Stimulated activated naive CD4-positive, alpha-beta T cell (primary cell): ENCODE data around the gene GINS2.

Experiments used
- DNase-seq, 6 experiments: peaks; one replicate each; lab custom pipeline; 2025; lab: John Stamatoyannopoulos, UW

Gene GINS2

DNA sequence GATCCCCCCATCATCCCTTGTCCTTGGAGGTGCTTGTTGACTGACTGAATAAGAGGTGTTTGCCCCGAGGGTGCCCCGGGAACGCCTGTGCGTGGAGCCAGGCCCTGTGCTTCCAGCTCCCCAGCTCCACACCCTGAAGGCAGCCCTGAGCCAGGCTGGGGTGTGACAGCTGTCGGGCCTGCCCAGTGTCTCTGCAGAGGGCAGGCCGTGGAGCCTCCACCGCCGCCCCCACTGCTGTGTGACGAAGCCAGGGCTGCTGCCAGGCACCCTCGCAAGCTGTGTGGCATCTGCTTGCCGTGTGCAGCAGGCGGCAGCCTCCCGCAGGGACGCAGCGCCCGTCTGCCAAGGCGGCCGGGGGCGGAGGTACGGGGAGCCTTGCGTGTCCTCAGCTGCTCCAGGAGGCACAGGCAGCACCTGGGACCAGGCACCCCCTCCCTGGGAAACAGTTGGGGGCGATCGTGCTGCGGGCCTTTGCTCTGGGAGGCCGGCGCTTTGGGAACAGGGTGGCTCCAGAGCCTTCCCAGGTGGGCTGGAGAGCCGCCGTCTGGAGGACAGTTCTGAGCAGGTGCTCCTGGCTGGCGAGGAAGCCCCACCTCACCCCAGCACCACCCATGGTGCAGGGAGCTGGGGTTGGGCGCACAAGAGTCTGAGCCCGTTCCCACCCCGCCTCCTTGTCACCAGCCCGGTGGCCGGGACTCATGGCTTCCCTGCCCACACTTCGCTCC, 49.1 kb downstream of the GINS2 start:
- DNase-seq: no peak

DNA sequence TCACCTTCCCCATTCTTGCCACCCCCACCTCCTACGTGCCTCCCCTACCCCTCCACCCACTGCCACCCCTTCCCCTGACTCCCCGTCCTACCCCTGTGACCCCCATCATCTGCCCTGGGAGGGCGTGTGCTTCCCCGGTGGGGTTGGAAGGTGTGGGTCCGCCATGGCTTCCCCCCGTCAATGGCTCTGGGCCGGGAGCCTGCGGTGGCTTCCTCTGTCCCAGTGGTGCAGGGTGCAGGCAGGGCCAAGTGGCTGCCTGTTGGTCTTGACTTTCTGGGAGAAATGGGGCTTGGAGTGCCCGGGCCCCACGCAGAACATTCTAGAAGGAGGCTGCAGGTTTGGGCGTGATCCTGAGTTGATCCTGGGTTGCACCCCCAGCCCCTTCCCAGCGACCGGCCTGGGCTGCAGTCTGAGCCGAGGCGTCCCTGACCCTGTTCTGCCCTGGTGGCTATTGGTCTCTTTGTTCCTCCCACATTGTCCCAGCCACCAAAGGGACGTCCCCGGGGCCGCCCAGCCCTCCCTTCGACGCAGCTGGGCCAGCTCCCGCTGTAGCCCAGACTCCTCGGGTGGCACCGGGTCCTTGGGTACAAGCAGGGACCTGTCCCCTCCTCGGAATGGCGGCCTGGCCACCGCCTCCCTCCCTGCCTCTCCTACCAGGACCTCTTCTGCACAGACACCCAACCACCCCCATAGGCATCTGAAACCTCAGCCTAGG, 49.9 kb downstream of the GINS2 start:
- no peak for DNase-seq

DNA sequence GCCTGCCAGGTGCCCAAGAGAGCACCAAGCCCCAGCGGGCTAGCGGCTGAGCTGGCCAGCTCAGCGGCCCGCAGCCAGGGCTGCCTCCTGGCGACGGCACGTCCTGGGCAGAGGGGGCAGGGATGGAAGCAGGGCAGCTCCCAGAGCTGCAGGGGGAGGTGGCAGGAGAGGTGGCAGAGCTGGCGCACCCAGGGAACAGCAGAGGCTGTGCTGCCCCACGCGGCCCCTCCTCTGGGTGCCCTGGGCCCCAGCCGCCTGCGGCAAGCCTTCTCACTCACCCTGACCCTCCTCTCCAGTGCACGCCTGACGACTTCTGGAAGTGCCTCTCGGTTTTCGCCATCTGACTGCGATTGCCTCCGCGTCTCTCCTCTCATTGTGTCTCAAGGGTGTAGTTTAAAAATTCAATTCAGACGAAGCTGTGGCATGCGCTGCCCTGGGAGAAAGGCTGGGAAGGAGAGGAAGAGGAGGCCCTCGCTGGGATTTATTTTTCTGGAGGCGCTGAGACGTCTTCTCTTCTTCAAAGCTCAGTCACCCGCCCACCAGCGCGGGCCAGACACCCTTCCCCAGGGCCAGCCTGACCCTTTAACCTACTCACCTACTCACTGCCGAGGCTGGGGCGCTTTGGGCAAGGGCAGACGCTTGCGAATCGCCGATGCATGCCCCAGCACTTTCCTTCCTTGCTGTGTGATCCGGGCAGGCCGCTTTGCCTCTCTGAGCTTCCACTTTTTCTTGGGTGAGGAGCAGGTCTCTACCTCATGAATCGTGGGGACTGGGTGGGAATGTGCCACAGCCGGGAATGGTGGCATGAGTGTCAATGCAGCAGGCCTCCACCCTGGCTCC, 50.7 kb downstream of the GINS2 start:
- DNase-seq: no peak

DNA sequence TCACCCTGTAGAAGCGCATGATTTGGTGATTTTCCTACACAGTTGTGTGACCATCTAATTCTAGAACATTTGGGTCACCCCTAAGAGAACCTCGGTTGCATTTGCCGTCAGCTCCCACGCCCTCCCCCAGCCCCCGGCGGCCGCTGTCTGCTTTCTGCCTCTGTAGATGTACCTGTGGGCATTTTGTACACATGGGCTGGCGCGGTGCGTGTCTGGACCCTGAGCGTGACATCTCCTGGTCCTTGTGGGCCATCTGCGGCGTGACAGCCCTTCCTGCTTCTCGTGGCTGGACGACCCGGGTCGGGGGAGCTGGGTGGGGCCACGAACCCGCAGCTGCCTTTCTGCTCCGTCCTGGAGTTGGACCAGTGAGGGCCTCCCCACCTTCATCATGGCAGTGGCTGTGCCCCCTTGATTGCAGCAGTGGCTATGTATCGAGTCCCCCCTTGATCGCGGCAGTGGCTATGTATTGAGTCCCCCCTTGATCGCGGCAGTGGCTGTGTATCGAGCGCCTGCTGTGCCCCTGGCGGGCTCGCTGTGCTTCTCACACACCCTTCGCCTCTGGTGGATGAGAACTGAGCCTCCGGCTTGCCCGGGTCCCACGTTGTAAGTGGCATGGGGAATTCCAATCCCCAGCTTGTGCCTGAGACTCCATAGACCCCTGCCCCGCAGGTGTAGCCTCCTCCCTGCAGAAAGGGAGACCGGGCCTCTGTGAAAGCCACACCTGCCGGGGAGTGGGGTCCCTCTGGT, 51.5 kb downstream of the GINS2 start:
- DNase-seq: no peak

DNA sequence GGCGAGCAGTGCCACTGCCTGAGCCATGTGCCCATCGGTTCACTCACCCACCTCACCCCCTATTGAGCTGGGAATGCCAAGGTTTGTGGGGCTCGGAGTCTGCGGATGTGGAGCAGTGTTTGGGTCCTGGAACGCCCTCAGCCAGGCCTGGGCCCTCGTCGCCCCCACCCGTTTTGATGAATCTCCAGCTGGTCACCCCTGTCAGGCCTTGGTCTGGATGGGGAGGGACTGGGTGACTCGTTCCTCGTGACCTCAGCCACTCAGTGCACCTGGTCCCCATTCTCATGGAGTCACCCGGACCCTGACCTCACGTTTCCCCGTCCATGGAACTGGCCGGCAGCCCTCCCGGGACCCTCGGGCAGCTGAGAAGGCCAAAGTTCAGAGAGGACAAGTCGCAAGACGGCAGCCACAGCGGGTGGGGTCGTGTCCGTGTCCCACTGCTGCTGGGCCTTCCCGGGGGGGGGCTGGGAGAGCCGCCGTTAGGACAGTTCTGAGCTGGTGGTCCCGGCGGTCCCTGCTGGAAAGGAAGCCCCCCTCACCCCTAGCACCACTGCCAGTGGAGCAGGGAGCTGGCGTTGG, 52.4 kb downstream of the GINS2 start:
- DNase-seq: no peak

DNA sequence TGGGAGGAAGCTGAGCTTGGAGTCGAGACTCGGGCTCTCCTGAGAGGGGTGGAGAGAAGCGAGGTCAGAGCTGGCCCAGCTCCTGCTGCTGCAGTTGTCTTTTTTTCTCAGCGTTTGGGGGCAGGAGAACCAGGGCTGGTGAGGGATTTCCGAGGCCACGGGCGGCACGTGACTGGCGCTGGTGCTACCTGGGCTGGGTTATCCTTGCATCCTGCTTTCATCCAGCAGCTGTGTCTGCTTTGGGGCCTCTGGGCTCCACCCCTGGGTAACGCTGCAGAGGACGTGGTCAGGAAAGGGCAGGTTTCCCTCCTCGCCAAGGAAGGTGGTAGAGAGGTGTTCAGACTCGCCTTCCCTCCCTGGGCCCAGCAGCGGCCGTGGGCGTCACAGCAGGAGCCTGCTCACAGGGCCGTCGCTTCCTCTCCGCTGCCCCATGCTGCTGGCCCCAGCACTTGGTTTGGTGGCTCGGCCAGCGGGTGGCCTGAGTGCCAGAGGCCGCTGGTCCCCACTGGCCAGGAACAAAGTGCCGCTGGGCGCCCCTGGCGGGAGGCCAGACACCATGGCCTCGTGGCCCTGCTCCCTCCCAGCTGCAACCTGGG, 53.1 kb downstream of the GINS2 start:
- no peak for DNase-seq

DNA sequence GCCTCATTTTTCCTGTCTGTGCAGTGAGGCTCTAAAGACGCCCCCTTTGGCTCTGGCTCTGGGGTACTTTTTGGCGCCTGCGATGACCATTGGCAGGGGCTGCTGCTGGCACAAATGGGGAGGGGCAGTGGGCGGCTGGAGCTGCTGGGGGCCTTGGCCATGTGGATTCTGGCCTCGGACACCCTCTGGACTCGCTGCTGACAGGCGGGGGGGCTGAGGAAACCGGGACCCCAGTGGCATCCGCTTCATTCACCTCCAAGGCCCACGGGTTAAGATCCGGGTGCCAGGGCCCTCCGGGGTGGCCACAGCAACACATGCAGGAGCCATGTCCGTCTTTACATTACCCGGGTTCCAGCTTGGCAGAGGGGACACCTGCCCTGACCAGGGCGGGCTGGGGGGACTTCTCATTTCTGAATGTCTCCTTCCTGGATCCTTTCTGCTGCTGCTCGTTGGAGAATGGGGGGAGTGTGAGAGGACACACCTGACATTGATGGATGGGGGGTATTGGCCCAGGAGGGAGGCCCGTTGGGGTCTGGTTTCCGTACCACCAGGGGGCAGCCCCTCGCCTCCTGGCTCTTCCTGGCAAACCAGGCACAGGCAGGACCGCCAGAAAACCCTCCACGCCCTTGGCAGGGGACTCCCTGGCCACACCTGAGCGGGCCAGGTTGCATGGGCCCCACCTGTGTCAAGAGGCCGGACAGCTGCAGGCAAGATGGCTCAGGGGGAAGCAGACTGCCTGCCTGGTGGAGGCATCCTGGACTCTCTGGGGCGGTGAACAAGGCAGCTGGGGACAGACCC, 53.8 kb downstream of the GINS2 start:
- DNase-seq: no peak

DNA sequence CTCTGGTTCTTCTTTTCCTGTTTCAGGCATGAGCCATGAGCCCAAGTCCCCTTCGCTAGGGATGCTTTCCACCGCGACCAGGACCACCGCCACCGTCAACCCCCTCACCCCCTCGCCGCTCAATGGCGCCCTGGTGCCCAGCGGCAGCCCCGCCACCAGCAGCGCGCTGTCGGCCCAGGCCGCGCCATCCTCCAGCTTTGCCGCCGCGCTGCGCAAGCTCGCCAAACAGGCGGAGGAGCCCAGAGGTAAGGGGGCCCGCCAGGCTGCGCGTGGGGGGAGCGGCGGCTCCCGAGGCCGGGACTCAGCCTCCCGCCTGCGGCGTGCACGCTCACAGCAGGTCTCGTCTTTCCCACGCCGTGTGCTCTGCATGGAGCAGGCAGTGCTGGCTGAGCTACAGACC, 54.9 kb downstream of the GINS2 start:
- DNase-seq: no peak

DNA sequence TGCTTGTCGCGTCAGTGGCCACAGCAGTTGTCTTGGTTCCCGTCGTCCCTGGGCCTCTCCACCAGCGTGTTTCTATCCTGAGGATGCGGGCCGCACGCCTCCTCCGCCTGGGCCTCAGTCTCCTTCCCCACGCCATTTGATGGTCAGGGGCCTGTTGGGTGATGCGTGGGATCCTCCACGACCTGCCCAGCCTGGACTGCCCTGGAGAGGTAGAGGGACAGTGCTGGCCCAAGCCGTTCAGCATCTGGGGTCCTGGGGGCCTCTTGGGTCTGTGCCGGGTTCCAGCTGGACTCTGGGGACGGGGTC, 55.4 kb downstream of the GINS2 start:
- DNase-seq: no peak

DNA sequence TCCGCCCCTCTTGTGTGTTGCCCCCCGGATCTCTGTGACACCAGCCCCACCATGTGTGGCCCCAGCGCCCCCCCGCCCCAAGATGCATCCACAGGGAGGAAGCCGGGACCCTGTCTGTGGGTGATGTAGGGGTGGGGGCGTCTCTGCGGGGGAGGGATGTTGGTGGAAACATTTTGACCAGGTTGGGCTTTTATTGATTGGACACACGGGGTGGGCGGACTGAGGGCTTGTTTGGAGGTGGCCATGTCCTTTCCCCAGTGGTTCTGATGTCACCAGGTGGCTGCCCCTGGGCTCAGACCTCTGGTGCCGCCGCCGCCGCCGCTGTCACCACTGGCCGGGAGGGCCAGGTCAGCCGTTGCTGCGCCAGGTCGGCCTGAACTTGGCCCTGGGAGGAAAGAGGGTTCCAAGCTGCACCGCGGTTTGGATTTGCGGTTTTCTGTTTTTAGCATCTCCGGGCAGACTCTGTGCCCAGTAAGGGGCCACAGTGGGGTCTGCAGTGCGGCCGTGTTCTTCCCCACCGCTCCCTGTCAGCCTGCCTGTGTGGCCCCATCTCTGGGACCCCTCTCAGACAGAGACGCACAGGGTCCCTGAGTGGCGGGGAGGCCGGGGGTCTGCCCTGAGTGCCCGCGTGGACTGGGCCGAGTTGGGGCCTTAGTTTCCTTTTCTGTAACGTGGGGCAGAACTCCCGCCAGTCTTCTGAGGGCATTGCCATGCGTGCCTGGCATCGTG, 55.9 kb downstream of the GINS2 start:
- DNase-seq: no peak

DNA sequence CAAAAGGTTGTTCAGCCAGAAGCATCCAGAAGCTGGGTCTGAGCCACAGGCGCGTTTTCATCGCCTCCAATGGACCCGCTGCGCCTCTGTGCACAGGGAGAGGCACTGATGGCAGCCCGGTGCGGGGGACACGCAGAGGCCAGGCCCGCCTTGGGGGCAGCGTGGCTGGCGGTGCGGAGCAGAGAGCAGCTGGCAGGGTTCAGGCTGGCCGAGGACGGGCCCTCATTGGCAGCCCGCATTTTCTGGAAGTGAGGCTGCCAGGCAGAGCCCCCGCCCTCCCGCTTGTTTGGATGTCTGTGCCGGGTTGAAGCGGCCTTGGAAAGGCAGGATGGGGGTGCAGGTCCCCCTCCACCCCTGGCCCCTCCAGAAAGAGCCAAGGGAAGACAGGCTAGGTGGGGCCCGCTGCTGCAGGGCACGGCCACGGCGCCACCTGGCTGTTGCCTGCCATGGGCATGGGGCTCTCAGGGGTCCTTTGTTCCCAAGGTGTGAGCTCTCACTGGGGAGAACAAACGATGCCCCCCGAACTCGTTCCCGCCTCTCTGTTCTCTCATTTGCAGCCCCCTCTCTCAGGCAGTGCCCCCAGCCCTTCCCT, 56.9 kb downstream of the GINS2 start:
- DNase-seq: no peak

DNA sequence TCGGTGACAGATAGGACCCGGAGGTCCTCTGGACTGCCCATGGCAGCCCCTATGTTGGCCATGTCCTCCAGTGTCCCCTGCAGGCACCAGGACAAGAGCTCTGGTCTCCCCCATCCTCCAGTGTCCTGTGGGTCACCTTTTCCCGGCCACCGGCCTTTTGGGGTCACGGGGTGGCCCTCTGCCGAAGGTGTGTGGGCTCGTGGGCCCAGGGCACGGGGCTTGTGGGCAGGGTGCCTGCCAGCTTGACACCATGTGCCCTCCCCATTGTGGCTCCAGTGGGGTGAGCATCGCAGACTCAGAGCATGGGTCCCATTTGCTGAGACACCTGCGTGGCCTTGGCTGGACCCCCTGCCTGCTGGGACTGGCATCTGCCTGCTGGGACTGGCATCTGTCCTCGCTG, 57.5 kb downstream of the GINS2 start:
- no peak for DNase-seq

DNA sequence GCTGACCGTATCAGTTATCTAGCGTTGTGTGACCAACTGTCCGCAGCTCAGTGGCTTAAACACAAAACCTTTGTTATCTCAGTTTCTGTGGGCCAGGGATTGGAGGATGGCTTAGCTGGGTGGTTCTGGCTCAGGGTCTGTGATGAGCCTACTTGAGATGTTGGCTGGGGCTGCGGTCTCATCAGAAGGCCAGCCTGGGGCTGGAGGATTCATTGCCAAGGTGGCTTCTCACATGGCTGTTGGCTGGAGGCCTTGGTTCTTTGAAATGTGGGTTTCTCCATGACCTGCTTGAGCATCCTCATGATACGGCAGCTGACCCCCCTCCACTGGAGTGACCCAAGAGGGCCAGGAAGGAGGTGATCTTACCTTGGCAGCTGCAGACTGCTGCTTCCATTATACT, 58.9 kb downstream of the GINS2 start:
- DNase-seq: no peak

DNA sequence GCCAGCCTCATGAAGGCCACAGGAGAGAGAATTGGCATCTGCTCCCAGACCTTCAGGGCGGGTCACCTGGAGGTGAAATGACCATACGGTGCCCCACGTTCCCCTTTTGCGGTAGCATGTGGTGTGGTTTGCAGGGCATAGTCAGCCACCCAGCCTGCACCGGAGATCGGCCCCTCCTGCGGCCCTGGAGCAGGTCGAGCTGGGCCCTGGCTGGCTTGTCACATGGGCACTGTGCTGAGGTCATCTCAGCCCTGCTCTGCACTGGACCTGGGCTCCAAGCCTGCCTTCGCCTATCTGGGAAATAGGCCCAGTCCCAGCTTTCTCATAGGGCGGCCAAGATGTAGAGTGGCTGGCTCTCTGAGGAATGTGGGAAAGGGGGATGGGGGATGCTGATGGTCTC, 59.4 kb downstream of the GINS2 start:
- no peak for DNase-seq

DNA sequence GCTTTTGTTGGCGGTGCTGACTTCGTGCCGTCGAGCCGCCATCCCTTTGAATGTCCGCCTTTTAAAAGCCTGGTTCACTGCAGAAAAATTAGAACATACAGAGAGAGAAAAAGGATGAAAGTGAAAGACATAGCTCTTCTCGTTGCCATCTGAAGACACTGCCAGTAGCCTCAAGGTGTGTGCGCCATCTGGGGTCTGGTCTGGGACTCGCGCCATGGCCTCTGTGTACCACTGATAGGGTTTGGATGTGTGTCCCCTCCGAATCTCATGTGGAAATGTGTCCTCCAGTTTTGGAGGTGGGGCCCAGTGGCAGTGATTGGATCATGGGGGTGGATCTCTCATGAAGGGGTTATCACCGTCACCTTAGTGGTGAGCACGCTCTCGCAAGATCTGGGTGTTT, 60.1 kb downstream of the GINS2 start:
- DNase-seq: no peak

DNA sequence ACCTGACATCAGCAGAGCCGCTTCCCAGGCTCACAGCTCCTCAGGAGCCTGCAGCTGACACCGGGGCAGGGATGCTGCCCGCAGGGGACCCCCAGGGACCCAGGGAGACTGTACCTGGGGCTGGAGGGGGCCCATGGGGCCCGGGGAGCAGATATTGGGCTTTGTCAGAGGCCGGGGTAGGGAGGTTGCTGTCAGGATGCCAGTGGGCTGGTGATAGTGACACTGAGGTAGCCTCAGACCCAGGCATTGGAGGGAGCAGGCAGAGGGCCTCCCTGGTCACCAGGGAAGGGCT, 60.5 kb downstream of the GINS2 start:
- no peak for DNase-seq

DNA sequence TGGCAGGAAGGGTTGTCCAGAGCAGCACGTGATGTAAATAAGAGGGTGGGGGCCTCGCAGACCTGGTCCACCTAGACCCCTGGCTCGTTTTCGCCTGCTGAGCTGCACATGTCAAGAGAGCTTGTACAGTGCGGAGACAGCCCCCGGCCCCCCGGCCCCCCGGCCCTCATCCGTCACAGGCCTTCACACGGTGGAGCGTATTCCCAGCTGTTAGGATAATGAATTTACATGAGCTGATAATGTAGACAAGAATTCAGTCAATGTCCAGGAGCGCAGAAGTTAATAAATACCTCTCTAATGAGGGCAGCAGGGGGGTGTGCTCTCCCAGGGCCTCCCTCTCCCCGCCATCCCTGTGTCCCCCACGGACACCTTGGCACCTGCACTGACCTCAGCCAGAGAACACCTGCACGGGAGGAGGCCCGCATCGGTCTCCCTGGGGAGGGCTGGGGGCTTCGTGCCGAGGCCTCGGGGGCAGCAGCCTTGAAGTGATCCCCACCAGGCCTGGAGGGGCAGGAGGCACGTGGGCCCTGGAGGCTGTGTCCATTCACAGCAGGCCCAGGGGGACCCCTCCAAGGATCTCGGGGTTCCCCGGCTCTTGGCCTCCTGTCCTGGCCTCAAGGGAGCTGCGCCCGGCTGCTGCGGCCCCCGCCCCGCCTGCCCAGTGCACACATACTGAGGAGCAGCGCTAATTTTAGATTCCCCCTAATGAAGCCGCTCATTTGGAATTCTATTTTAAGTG, 61.1 kb downstream of the GINS2 start:
- no peak for DNase-seq

DNA sequence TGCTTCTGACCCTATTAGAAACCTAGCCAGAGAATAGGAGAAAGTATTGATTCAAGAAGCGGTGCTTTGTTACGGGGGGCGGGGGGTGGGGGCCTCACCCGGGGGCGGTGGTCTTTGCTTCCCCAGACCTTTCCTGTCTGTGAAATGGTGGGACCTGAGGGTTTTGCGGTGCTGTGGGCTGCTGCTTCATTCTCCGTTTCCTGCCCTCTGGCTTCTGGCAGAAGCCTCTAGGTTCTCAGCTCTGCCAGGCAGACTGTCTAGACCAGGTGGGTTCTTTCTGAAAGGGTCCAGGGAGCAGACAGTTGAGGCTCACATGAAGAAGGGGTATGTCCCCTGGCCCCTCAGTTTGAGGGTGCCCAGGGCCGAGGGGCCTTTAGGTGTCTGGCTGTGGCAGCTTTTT, 61.7 kb downstream of the GINS2 start:
- DNase-seq: no peak
